Left lung (tissue), 10 donors: Measurements from ENCODE around the gene RASSF5. TPM values are rescaled to one million over a fixed set of nuclear protein-coding genes. Genes with fewer than 3 reads are reported as not detected.
A peak's percentile ranks its signal among the peaks of the same experiment; 100 is the strongest.

Experiments used
- ATAC-seq: fragments of 200-7000 bp; cut with Tn5 transposase; one replicate; pipeline ENCODE4 v1.9.1; 2020; ENCODE audit warnings: moderate library complexity
- DNase-seq, 4 donors: peaks; one replicate each; pipeline ENCODE4 v3.0.0-alpha.2; 2013 to 2020
- H3K27ac ChIP-seq, 2 donors: fragments of 200-600 bp; sonication (generic) in 1 of 2; one replicate each; pipeline versions ENCODE4 v1.5.0 to v1.8.0; 2020 to 2021
- H3K27me3 ChIP-seq, 2 donors: fragments of 200-600 bp; sonication (generic) in 1 of 2; one replicate each; pipeline versions ENCODE4 v1.5.0 to v1.8.0; 2020 to 2021
- H3K36me3 ChIP-seq, 2 donors: fragments of 200-600 bp; sonication (generic) in 1 of 2; one replicate each; pipeline versions ENCODE4 v1.5.0 to v1.8.0; 2020 to 2021
- H3K4me1 ChIP-seq, 2 donors: fragments of 200-600 bp; one replicate each; pipeline ENCODE4 v1.8.0; 2021
- H3K4me3 ChIP-seq, 2 donors: fragments of 200-600 bp; sonication (generic) in 1 of 2; one replicate each; pipeline versions ENCODE4 v1.5.0 to v1.8.0; 2020 to 2021; ENCODE audit warnings: mild to moderate bottlenecking in 1 of 2
- H3K9me3 ChIP-seq, 2 donors: fragments of 200-600 bp; sonication (generic) in 1 of 2; one replicate each; pipeline versions ENCODE4 v1.5.0 to v1.8.0; 2020 to 2021
- intact Hi-C, 2 donors: fragments of 100-400 bp; cut with DNase I; formaldehyde crosslinking; loops; one replicate each; pipeline versions ENCODE4 v1.11.2 to v1.14.2; 2022
- polyA plus RNA-seq, 6 donors: library from polyadenylated mRNA; unstranded; fragments of 120-200 nt; gene quantifications; one replicate each; pipeline ENCODE4 v1.2.1, GENCODE V29; 2013; ENCODE audit not compliant: insufficient read length in 6 of 6
- total RNA-seq, 2 donors: library from RNA; stranded (reverse); fragmentation: NEBNext Ultra II Directional; extraction: Animal tissue kit (Norgen Biotek cat#: 25700); gene quantifications; one replicate each; pipeline ENCODE4 v1.2.1, GENCODE V29; 2021
- TF ChIP-seq, protein P1 (sequence below), 2 donors: fragments of 200-600 bp; sonication (generic) in 1 of 2; IDR thresholded peaks; one replicate each; pipeline versions ENCODE4 v1.5.0 to v1.8.0; 2021; ENCODE audit warnings: antibody characterized with exemption in 2 of 2
- donor health status: DM: no; HTN: yes; CAD: no.
- donor health status: DM: no; HTN: no; CAD: no.

RASSF5 gene
- total and polyA plus RNA-seq, 8 donors: 5.8 to 40.9 (median 11.6) TPM

- Histone ChIP-seq H3K27ac (no peak overlapping the region), H3K27me3 (no peaks in the 10 kb centered on the region), H3K4me1 (peaks cover 7 to 27% of the 10 kb centered on the region in 2 donors), H3K4me3 (no peak overlapping the region), H3K9me3 (no peaks in the 10 kb centered on the region), H3K36me3 (peaks cover 0 to 65% of the 10 kb centered on the region in 2 donors)
- TF ChIP-seq, protein P1, sequence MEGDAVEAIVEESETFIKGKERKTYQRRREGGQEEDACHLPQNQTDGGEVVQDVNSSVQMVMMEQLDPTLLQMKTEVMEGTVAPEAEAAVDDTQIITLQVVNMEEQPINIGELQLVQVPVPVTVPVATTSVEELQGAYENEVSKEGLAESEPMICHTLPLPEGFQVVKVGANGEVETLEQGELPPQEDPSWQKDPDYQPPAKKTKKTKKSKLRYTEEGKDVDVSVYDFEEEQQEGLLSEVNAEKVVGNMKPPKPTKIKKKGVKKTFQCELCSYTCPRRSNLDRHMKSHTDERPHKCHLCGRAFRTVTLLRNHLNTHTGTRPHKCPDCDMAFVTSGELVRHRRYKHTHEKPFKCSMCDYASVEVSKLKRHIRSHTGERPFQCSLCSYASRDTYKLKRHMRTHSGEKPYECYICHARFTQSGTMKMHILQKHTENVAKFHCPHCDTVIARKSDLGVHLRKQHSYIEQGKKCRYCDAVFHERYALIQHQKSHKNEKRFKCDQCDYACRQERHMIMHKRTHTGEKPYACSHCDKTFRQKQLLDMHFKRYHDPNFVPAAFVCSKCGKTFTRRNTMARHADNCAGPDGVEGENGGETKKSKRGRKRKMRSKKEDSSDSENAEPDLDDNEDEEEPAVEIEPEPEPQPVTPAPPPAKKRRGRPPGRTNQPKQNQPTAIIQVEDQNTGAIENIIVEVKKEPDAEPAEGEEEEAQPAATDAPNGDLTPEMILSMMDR (IDR thresholded peaks at IDR 0.05): no peak
- DNase-seq (peak in 1 of 4 donors; percentile 20), ATAC-seq (no peak)
- intact Hi-C loops: no loop called here
These were observed 31.3 kb upstream of the RASSF5 start for GRCh38 chr1:206476058-206476457.

GRCh38 chr1:206476591-206476990 lies 30.7 kb upstream of the RASSF5 start:
- intact Hi-C loops: no loop called here
- TF ChIP-seq, protein P1 (IDR thresholded peaks at IDR 0.05): no peak
- peak in 1 of 4 donors; percentile 19 for DNase-seq
- no peak for ATAC-seq
- H3K27me3 ChIP-seq: no peaks in the 10 kb centered on the region
- H3K4me1 ChIP-seq: peaks cover 2 to 21% of the 10 kb centered on the region in 2 donors
- H3K9me3 ChIP-seq: no peaks in the 10 kb centered on the region
- no peak overlapping the region for H3K27ac ChIP-seq
- peaks cover 0 to 66% of the 10 kb centered on the region in 2 donors for H3K36me3 ChIP-seq
- H3K4me3 ChIP-seq: no peak overlapping the region

DNA sequence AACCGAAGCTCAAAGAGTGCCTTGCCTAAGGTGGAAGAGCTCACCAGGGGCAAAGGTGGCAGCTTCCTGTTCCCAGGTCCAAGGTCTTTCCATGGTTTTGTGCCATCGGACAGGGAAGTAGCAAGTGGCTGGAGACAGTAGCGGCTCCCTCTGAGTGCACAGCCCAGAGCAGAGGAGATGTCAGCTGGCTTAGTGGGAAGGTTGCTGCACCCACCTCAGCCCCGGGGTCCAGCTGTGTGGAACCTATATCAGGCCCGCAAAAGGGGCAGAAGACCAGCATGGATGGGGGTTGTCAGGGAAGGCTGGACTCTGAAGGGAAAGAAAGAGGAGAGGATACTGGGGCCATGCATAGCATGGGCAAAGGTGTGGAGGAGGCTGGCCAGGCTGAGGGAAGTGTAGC lies 30.2 kb upstream of the RASSF5 start:
- no peak overlapping the region for H3K27ac ChIP-seq
- peak in 1 of 4 donors; percentile 8 for DNase-seq
- H3K4me3 ChIP-seq: no peak overlapping the region
- H3K36me3 ChIP-seq: peaks cover 0 to 68% of the 10 kb centered on the region in 2 donors
- no peak for ATAC-seq
- peaks cover 0 to 16% of the 10 kb centered on the region in 2 donors for H3K4me1 ChIP-seq
- H3K27me3 ChIP-seq: no peaks in the 10 kb centered on the region
- H3K9me3 ChIP-seq: no peaks in the 10 kb centered on the region
- TF ChIP-seq, protein P1 (IDR thresholded peaks at IDR 0.05): no peak
- intact Hi-C loops: no loop called here

GRCh38 chr1:206477581-206478380 lies 29.6 kb upstream of the RASSF5 start:
- H3K4me1 ChIP-seq: peaks cover 0 to 10% of the 10 kb centered on the region in 2 donors
- no peak overlapping the region for H3K4me3 ChIP-seq
- TF ChIP-seq, protein P1 (IDR thresholded peaks at IDR 0.05): no peak
- intact Hi-C loops: no loop called here
- DNase-seq (peak in 1 of 4 donors; percentile 73), ATAC-seq (no peak)
- no peak overlapping the region for H3K27ac ChIP-seq
- H3K9me3 ChIP-seq: no peaks in the 10 kb centered on the region
- peaks cover 0 to 75% of the 10 kb centered on the region in 2 donors for H3K36me3 ChIP-seq
- no peaks in the 10 kb centered on the region for H3K27me3 ChIP-seq

DNA sequence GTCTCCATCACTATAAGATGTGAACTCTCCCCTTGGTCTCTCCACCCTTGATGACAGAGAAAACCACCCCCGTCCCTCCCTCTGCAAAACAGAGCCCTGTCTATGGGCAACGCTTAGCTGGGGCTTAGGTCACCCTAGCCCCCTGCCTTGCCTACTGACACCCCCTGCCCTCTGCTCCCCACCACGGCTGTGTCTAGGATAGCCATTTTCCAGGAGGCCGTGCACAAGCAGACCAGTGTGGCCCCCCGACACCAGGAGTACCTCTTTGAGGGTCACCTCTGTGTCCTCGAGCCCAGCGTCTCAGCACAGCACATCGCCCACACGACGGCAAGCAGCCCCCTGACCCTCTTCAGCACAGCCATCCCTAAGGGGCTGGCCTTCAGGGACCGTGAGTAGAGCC lies 28.6 kb upstream of the RASSF5 start:
- Histone ChIP-seq H3K4me3 (no peak overlapping the region), H3K27ac (no peak overlapping the region), H3K4me1 (no peaks in the 10 kb centered on the region), H3K9me3 (no peaks in the 10 kb centered on the region), H3K36me3 (peaks cover 0 to 83% of the 10 kb centered on the region in 2 donors), H3K27me3 (no peaks in the 10 kb centered on the region)
- peak in 1 of 4 donors; percentile 33 for DNase-seq
- no peak for ATAC-seq
- intact Hi-C loops: no loop called here
- TF ChIP-seq, protein P1 (IDR thresholded peaks at IDR 0.05): no peak
